Lower leg skin (tissue), 4 donors: Measurements from ENCODE around the gene RPS6KB2. TPM values are rescaled to one million over a fixed set of nuclear protein-coding genes. Genes with fewer than 3 reads are reported as not detected.
"Not testable (repeated sequence)": the region's sequence is repeated elsewhere in the genome, so short reads cannot be mapped to it uniquely, and the experiment has no call there.

Experiments
- DNase-seq, 2 donors: peaks; one replicate each; pipeline ENCODE4 v3.0.0-alpha.2; 2019; ENCODE audit warnings: low spot score in 2 of 2
- H3K4me3 ChIP-seq: fragments of 200-600 bp; sonication (generic); 2 replicates; pipeline ENCODE4 v1.5.1; 2017; ENCODE audit warnings: mild to moderate bottlenecking, low read depth; ENCODE audit not compliant: poor library complexity, severe bottlenecking
- CTCF ChIP-seq, 3 donors: fragments of 450-650 bp; IDR thresholded peaks; one replicate each; pipeline ENCODE4 v1.5.1; 2016; ENCODE audit warnings: antibody characterized with exemption in 3 of 3, mild to moderate bottlenecking in 3 of 3, moderate library complexity in 2 of 3
- POLR2A ChIP-seq, 2 donors: fragments of 450-650 bp; IDR thresholded peaks; one replicate each; pipeline ENCODE4 v1.6.1; 2016 to 2017; ENCODE audit warnings: antibody characterized with exemption in 2 of 2, mild to moderate bottlenecking in 1 of 2, moderate library complexity in 1 of 2
- WGBS, 2 donors: methylation state at CpG; one replicate each; pipeline ENCODE4 v1.1.5; 2018; 5-methylcytosine and 5-hydroxymethylcytosine counted together
- intact Hi-C: fragments of 100-400 bp; cut with DNase I; formaldehyde crosslinking; loops from one replicate; pipeline ENCODE4 v1.15.0; 2023; ENCODE audit warnings: low total_unique reads
- total RNA-seq, 4 donors: library from RNA; depleted of rRNA; stranded (reverse); fragments of >200 nt; gene quantifications; one replicate each; pipeline ENCODE4 v1.1.0, GENCODE V29; 2016

The RPS6KB2 gene
- total RNA-seq, 4 donors from 2014 or later: 154 to 264 (median 203) TPM

- TF ChIP-seq POLR2A (IDR thresholded peaks at IDR 0.05) (no peak), CTCF (IDR thresholded peaks at IDR 0.05) (no peak)
- intact Hi-C loops: loop anchor here (10.0 kb wide), 1 partner anchor 106 kb away; the partner anchor contains the start of genes CDK2AP2 and PITPNM1
- no peak overlapping the region for H3K4me3 ChIP-seq
- DNase-seq: no peak
- WGBS, 2 donors: 80 to 87% methylated on average over 18 to 31 of the region's 31 CpGs
Observed at GRCh38 chr11:67398661-67399563, 29.4 kb upstream of the RPS6KB2 start.

GRCh38 chr11:67400251-67400941 is 27.9 kb upstream of the RPS6KB2 start:
- DNase-seq: no peak
- WGBS, 2 donors: 24 to 34% methylated on average over 11 to 23 of the region's 23 CpGs
- intact Hi-C loops: no loop called here
- TF ChIP-seq CTCF (IDR thresholded peaks at IDR 0.05): no peak
- TF ChIP-seq POLR2A (IDR thresholded peaks at IDR 0.05): no peak
- H3K4me3 ChIP-seq: peak overlapping the region; percentile 92

- 4 to 8% methylated on average over 10 to 26 of the region's 27 CpGs for WGBS, 2 donors
- no peak for DNase-seq
- intact Hi-C loops: no loop called here
- TF ChIP-seq POLR2A (IDR thresholded peaks at IDR 0.05) (no peak), CTCF (IDR thresholded peaks at IDR 0.05) (no peak)
- peak overlapping the region; percentile 92 for H3K4me3 ChIP-seq
Observed at GRCh38 chr11:67400942-67401494, 27.3 kb upstream of the RPS6KB2 start.

GRCh38 chr11:67401495-67402191 is 26.7 kb upstream of the RPS6KB2 start, which contains the start of gene PPP1CA:
Gene PPP1CA, minus strand, starts transcription at chr11:67401858. Its CDS starts 76 bp downstream, at chr11:67401782.
- DNase-seq: peak; percentile 87 to 97
- H3K4me3 ChIP-seq: peak within 1 kb of the TSS; percentile 92
- intact Hi-C loops: no loop called here
- WGBS, 2 donors: 0 to 3% methylated on average over 21 to 32 of the region's 73 CpGs
- no peak for TF ChIP-seq POLR2A (IDR thresholded peaks at IDR 0.05)
- TF ChIP-seq CTCF (IDR thresholded peaks at IDR 0.05): no peak

- WGBS, 2 donors: 36 to 41% methylated on average over 19 of the region's 19 CpGs
- intact Hi-C loops, DNase-seq, H3K4me3 ChIP-seq: not testable (repeated sequence)
Observed at GRCh38 chr11:67402192-67402839, 26.0 kb upstream of the RPS6KB2 start.

GRCh38 chr11:67403085-67403484 is 25.2 kb upstream of the RPS6KB2 start:
- H3K4me3 ChIP-seq, DNase-seq, intact Hi-C loops: not testable (repeated sequence)
- WGBS, 2 donors: 94 to 96% methylated on average over 9 of the region's 9 CpGs
